Panc1 (cell line): ENCODE data around the gene PREP. TPM values are rescaled to one million over a fixed set of nuclear protein-coding genes. Genes with fewer than 3 reads are reported as not detected.

Experiments used
- ATAC-seq: fragments of 200-7000 bp; cut with Tn5 transposase; 2 replicates; pipeline ENCODE4 v1.9.1; 2020; ENCODE audit warnings: mild to moderate bottlenecking, moderate library complexity
- BruUV-seq: library from RNA; stranded (reverse); fragments of 400-500 nt; replicated peaks from 2 replicates; lab custom pipeline; 2021; lab: Mats Ljungman, UMichigan
- CTCF ChIA-PET: fragments of 300-600 bp; sonication (Branson Sonifier 250); formaldehyde crosslinking; loops from one replicate; lab custom pipeline; 2022; ENCODE audit warnings: antibody characterized with exemption; lab: Charles Lee
- POLR2A ChIA-PET: fragments of 300-600 bp; sonication (Branson Sonifier 250); formaldehyde crosslinking; loops from one replicate; lab custom pipeline; 2022; ENCODE audit warnings: antibody characterized with exemption; lab: Charles Lee
- DNase-seq: peaks from one replicate; pipeline ENCODE4 v3.0.0-alpha.2; 2010; ENCODE audit warnings: low read depth, low spot score
- H3K27ac ChIP-seq: 2 replicates; pipeline ENCODE4 v1.5.1; 2011; ENCODE audit warnings: mild to moderate bottlenecking, low read length, inconsistent platforms
- H3K27me3 ChIP-seq: fragments of 200-500 bp; sonication (Bioruptor generic); 2 replicates; pipeline ENCODE4 v1.6.0; 2014; ENCODE audit warnings: low read length, inconsistent platforms; ENCODE audit not compliant: control insufficient read depth, insufficient read depth
- H3K36me3 ChIP-seq: fragments of 200-500 bp; sonication (Bioruptor generic); 2 replicates; pipeline ENCODE4 v1.5.1; 2014; ENCODE audit warnings: inconsistent platforms, mild to moderate bottlenecking, low read length, moderate library complexity; ENCODE audit not compliant: control insufficient read depth, insufficient read depth
- H3K4me1 ChIP-seq: 2 replicates; pipeline ENCODE4 v1.5.1; 2011; ENCODE audit warnings: inconsistent platforms, mild to moderate bottlenecking, low read length, moderate library complexity; ENCODE audit not compliant: control insufficient read depth, insufficient read depth
- H3K4me3 ChIP-seq, 2 experiments: 2 replicates each; pipeline ENCODE4 v1.5.1; 2011 to 2012; ENCODE audit warnings: low read depth in 2 of 2, low read length in 2 of 2, mild to moderate bottlenecking in 2 of 2, inconsistent platforms in 1 of 2, moderate library complexity in 1 of 2
- H3K9me3 ChIP-seq: fragments of 200-500 bp; sonication (Bioruptor generic); 2 replicates; pipeline ENCODE4 v1.5.1; 2014; ENCODE audit warnings: low read depth, mild to moderate bottlenecking, inconsistent platforms, low read length, moderate library complexity; ENCODE audit not compliant: control insufficient read depth, insufficient read depth
- CTCF ChIP-seq: fragments of 450-650 bp; IDR thresholded peaks from 2 replicates; pipeline ENCODE4 v1.5.1; 2017; ENCODE audit warnings: mild to moderate bottlenecking
- POLR2AphosphoS5 ChIP-seq: IDR thresholded peaks from 2 replicates; pipeline ENCODE4 v1.6.1; 2012; ENCODE audit warnings: mild to moderate bottlenecking, low read depth, low read length, moderate library complexity
- REST ChIP-seq, 2 experiments: IDR thresholded peaks; 2 replicates each; pipeline ENCODE4 v1.6.1; 2011 to 2012; ENCODE audit warnings: low read depth in 2 of 2, control low read depth in 1 of 2, low read length in 1 of 2, mild to moderate bottlenecking in 1 of 2, moderate library complexity in 1 of 2; ENCODE audit not compliant: insufficient read depth in 1 of 2
- SIN3A ChIP-seq: IDR thresholded peaks from 2 replicates; pipeline ENCODE4 v1.6.1; 2012; ENCODE audit warnings: low read depth, mild to moderate bottlenecking, low read length, moderate library complexity, borderline replicate concordance; ENCODE audit not compliant: insufficient read depth
- TCF7L2 ChIP-seq: IDR thresholded peaks from 2 replicates; pipeline ENCODE4 v1.6.1; 2011; ENCODE audit warnings: mild to moderate bottlenecking, low read depth, low read length, inconsistent platforms
- in situ Hi-C: cut with HindIII; loops from 2 replicates; pipeline ENCODE4 v1.10.0; 2016; ENCODE audit warnings: low sequenced_read_pairs, low pct_unique_long_range_greater_than_20kb
- intact Hi-C: fragments of 100-400 bp; cut with micrococcal nuclease; formaldehyde crosslinking; loops from one replicate; pipeline ENCODE4 v1.10.0; 2022; ENCODE audit not compliant: unreplicated experiment
- total RNA-seq: library from RNA; stranded (reverse); gene quantifications from one replicate; pipeline ENCODE4 v1.2.1, GENCODE V29; 2021; ENCODE audit not compliant: unreplicated experiment

Gene PREP
- total RNA-seq, 1 experiment from 2014 or later, result 50.4 TPM

GRCh38 chr6:105400501-105400900, 2.4 kb downstream of the PREP start:
- DNase-seq (no peak), ATAC-seq (no peak)
- Histone ChIP-seq H3K9me3 (no peaks in the 10 kb centered on the region), H3K4me3 (no peak overlapping the region), H3K36me3 (peaks cover 5% of the 10 kb centered on the region), H3K4me1 (peaks cover 27% of the 10 kb centered on the region), H3K27ac (peak overlapping the region; percentile 14), H3K27me3 (no peaks in the 10 kb centered on the region)
- no TSS peak for BruUV-seq
- intact Hi-C loops (no loop called here), in situ Hi-C loops (no loop called here)
- TF ChIP-seq SIN3A (no peak), TCF7L2 (no peak), POLR2AphosphoS5 (no peak), CTCF (no peak), REST (IDR thresholded peaks at IDR 0.05; ENCODE audit: insufficient read depth in 1 of 2, low read depth in 2 of 2, low read length in 1 of 2) (no peak)
- POLR2A ChIA-PET, result no interaction called here
- CTCF ChIA-PET, result no interaction called here

- ATAC-seq, result no peak
- Histone ChIP-seq H3K27me3 (no peaks in the 10 kb centered on the region), H3K4me1 (peaks cover 21% of the 10 kb centered on the region), H3K4me3 (no peak overlapping the region), H3K36me3 (peaks cover 10% of the 10 kb centered on the region), H3K9me3 (no peaks in the 10 kb centered on the region), H3K27ac (no peak overlapping the region)
- TF ChIP-seq TCF7L2, result no peak
- no peak for TF ChIP-seq REST (IDR thresholded peaks at IDR 0.05; ENCODE audit: insufficient read depth in 1 of 2, low read depth in 2 of 2, low read length in 1 of 2)
- TF ChIP-seq SIN3A, result no peak
- TF ChIP-seq POLR2AphosphoS5, result no peak
- no peak for TF ChIP-seq CTCF
- ChIA-PET POLR2A (no interaction called here), CTCF (no interaction called here)
- no TSS peak for BruUV-seq
- in situ Hi-C loops, result no loop called here
- no peak for DNase-seq
- intact Hi-C loops, result no loop called here
Measured at GRCh38 chr6:105398859-105399258, 4.0 kb downstream of the PREP start.
